HFFc6 (cell line): ENCODE data around the gene BCL7C. TPM values are rescaled to one million over a fixed set of nuclear protein-coding genes. Genes with fewer than 3 reads are reported as not detected.
A peak's percentile ranks its signal among the peaks of the same experiment; 100 is the strongest.

ENCODE experiments used
- DNase-seq: peaks from one replicate; pipeline ENCODE4 v3.0.0-alpha.2; 2018
- H3K27ac Mint-ChIP-seq: 2 replicates; pipeline ENCODE4 v1.8.0; 2020; ENCODE audit warnings: mild to moderate bottlenecking, mixed read lengths
- H3K27me3 Mint-ChIP-seq: 2 replicates; pipeline ENCODE4 v1.8.0; 2021; ENCODE audit warnings: mild to moderate bottlenecking, moderate library complexity, mixed read lengths; ENCODE audit not compliant: insufficient read depth
- H3K36me3 Mint-ChIP-seq: 2 replicates; pipeline ENCODE4 v1.8.0; 2021; ENCODE audit warnings: low read depth, mixed read lengths
- H3K4me1 Mint-ChIP-seq: 2 replicates; pipeline ENCODE4 v1.8.0; 2020; ENCODE audit warnings: low read depth, mixed read lengths
- H3K4me3 Mint-ChIP-seq: 2 replicates; pipeline ENCODE4 v1.8.0; 2020; ENCODE audit warnings: mild to moderate bottlenecking, moderate library complexity, mixed read lengths
- H3K9me3 Mint-ChIP-seq: 2 replicates; pipeline ENCODE4 v1.8.0; 2020; ENCODE audit warnings: mild to moderate bottlenecking, mixed read lengths
- CTCF ChIP-seq: fragments of 200-600 bp; sonication (generic); IDR thresholded peaks from 2 replicates; pipeline ENCODE4 v1.5.0; 2021; ENCODE audit warnings: antibody characterized with exemption, mild to moderate bottlenecking
- total RNA-seq, 6 experiments: library from RNA; stranded (reverse); fragmentation: NEBNext Ultra II Directional; extraction: Animal tissue kit (Norgen Biotek cat#: 25700); gene quantifications; 2 replicates in 1 of 6; 3 replicates in 5 of 6; pipeline ENCODE4 v1.2.3, GENCODE V29; 2021

The BCL7C gene
- total RNA-seq, 6 experiments from 2014 or later = 42.7 to 52.7 (median 48.4) TPM

- peak; percentile 32 for DNase-seq
- Mint-ChIP-seq H3K9me3 (no peaks in the 10 kb centered on the region), H3K27me3 (no peaks in the 10 kb centered on the region; the same call in 1 of the 2 replicates), H3K27ac (peak overlapping the region; percentile 86), H3K36me3 (peaks cover 11% of the 10 kb centered on the region), H3K4me1 (peaks cover 19% of the 10 kb centered on the region), H3K4me3 (peak overlapping the region; percentile 86)
- TF ChIP-seq CTCF = no peak
These were observed 8.4 kb upstream of the BCL7C start for GRCh38 chr16:30902029-30902972.

GRCh38 chr16:30901201-30902028 is 7.5 kb upstream of the BCL7C start:
- Mint-ChIP-seq H3K27ac (peak overlapping the region; percentile 24; the same call in 1 of the 2 replicates), H3K4me1 (peaks cover 26% of the 10 kb centered on the region), H3K9me3 (no peaks in the 10 kb centered on the region), H3K36me3 (peaks cover 14% of the 10 kb centered on the region), H3K27me3 (peaks cover 2% of the 10 kb centered on the region), H3K4me3 (peak overlapping the region; percentile 56)
- no peak for DNase-seq
- TF ChIP-seq CTCF = no peak

GRCh38 chr16:30900588-30900987 is 6.7 kb upstream of the BCL7C start:
- peaks cover 34% of the 10 kb centered on the region for H3K4me1 Mint-ChIP-seq
- peaks cover 14% of the 10 kb centered on the region for H3K36me3 Mint-ChIP-seq
- no peaks in the 10 kb centered on the region for H3K9me3 Mint-ChIP-seq
- no peak overlapping the region for H3K27ac Mint-ChIP-seq
- H3K27me3 Mint-ChIP-seq = peaks cover 3% of the 10 kb centered on the region
- no peak overlapping the region for H3K4me3 Mint-ChIP-seq
- no peak for TF ChIP-seq CTCF
- no peak for DNase-seq

GRCh38 chr16:30899794-30900193 is 5.9 kb upstream of the BCL7C start:
- Mint-ChIP-seq H3K27ac (no peak overlapping the region), H3K36me3 (peaks cover 14% of the 10 kb centered on the region), H3K4me3 (no peak overlapping the region), H3K9me3 (no peaks in the 10 kb centered on the region), H3K4me1 (peaks cover 42% of the 10 kb centered on the region), H3K27me3 (peaks cover 4% of the 10 kb centered on the region)
- no peak for DNase-seq
- TF ChIP-seq CTCF = no peak

- H3K9me3 Mint-ChIP-seq = no peaks in the 10 kb centered on the region
- peaks cover 38% of the 10 kb centered on the region for H3K4me1 Mint-ChIP-seq
- peak overlapping the region; percentile 100 for H3K27ac Mint-ChIP-seq
- H3K27me3 Mint-ChIP-seq = peaks cover 4% of the 10 kb centered on the region; the same call in 1 of the 2 replicates
- DNase-seq = peak; percentile 86
- H3K36me3 Mint-ChIP-seq = peaks cover 12% of the 10 kb centered on the region
- peak; percentile 15; the same call in 1 of the 2 replicates for TF ChIP-seq CTCF
- H3K4me3 Mint-ChIP-seq = peak overlapping the region; percentile 98
These were observed 3.2 kb upstream of the BCL7C start for GRCh38 chr16:30896889-30897733.
